Omental fat pad (tissue), 4 donors: Measurements from ENCODE around the gene CBLC. TPM values are rescaled to one million over a fixed set of nuclear protein-coding genes. Genes with fewer than 3 reads are reported as not detected.

Source experiments
- ATAC-seq: fragments of 150-250 bp; one replicate; pipeline ENCODE4 v1.9.1; 2016; ENCODE audit warnings: mild to moderate bottlenecking, moderate library complexity; ENCODE audit not compliant: low FRiP score
- DNase-seq: peaks from one replicate; pipeline ENCODE4 v3.0.0-alpha.2; 2019; ENCODE audit warnings: low spot score
- total RNA-seq, 4 donors: library from RNA; depleted of rRNA; stranded (reverse); fragments of >200 nt; gene quantifications; one replicate each; pipeline ENCODE4 v1.1.0, GENCODE V29; 2016
- TF ChIP-seq, protein P1 (sequence below), 3 donors: fragments of 450-650 bp; IDR thresholded peaks; one replicate each; pipeline ENCODE4 v1.5.1; 2016 to 2017; ENCODE audit warnings: antibody characterized with exemption in 3 of 3, mild to moderate bottlenecking in 3 of 3, moderate library complexity in 2 of 3

The CBLC gene
- total RNA-seq, 4 donors from 2014 or later = 0.46 TPM; not detected in 3

DNA sequence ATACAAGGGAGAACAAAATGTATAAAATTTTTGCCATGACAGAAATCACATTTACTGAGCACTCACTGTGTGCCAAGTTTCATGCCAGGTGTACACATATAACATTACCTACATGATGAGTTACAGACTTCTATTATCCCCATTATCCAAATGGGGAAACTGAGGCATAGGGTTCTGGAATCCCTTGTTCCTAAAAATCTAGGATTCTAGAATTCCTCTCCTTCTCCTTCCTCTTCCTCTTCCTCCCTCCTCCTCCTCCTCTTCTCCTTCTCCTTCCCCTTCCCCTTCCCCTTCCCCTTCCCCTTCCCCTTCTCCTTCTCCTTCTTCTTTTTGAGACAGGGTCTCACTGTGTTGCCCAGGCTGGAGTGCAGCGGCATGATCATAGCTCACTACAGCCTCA, 43.3 kb upstream of the CBLC start:
- TF ChIP-seq, protein P1, sequence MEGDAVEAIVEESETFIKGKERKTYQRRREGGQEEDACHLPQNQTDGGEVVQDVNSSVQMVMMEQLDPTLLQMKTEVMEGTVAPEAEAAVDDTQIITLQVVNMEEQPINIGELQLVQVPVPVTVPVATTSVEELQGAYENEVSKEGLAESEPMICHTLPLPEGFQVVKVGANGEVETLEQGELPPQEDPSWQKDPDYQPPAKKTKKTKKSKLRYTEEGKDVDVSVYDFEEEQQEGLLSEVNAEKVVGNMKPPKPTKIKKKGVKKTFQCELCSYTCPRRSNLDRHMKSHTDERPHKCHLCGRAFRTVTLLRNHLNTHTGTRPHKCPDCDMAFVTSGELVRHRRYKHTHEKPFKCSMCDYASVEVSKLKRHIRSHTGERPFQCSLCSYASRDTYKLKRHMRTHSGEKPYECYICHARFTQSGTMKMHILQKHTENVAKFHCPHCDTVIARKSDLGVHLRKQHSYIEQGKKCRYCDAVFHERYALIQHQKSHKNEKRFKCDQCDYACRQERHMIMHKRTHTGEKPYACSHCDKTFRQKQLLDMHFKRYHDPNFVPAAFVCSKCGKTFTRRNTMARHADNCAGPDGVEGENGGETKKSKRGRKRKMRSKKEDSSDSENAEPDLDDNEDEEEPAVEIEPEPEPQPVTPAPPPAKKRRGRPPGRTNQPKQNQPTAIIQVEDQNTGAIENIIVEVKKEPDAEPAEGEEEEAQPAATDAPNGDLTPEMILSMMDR (IDR thresholded peaks at IDR 0.05) = no peak
- ATAC-seq (no peak), DNase-seq (no peak)

- ATAC-seq (no peak), DNase-seq (no peak)
- TF ChIP-seq, protein P1 (IDR thresholded peaks at IDR 0.05) = no peak
Measured at GRCh38 chr19:44735011-44735410, 42.7 kb upstream of the CBLC start.

- TF ChIP-seq, protein P1 (IDR thresholded peaks at IDR 0.05) = no peak
- ATAC-seq = no peak
- DNase-seq = no peak
Measured at GRCh38 chr19:44737238-44738071, 40.2 kb upstream of the CBLC start.

DNA sequence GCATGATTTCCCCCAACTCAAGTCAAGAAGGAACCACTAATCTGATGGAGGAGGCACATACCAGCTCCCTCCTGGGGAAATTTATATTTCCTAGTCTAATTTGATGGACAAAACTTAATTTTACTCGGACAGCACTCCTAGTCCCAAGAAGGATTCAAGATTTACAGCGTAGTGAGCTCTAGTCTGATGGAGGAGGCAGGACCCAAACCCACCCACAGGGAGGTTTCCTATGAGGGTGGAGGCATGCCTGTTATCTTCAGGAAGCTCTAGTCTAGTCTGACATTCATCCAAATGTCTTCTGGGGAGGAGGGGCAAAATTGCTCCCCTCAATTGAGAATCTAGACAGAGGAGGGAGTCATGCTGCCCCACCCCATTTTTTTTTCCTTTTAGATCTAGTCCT, 39.6 kb upstream of the CBLC start:
- TF ChIP-seq, protein P1 (IDR thresholded peaks at IDR 0.05) = no peak
- no peak for DNase-seq
- ATAC-seq = no peak

DNA sequence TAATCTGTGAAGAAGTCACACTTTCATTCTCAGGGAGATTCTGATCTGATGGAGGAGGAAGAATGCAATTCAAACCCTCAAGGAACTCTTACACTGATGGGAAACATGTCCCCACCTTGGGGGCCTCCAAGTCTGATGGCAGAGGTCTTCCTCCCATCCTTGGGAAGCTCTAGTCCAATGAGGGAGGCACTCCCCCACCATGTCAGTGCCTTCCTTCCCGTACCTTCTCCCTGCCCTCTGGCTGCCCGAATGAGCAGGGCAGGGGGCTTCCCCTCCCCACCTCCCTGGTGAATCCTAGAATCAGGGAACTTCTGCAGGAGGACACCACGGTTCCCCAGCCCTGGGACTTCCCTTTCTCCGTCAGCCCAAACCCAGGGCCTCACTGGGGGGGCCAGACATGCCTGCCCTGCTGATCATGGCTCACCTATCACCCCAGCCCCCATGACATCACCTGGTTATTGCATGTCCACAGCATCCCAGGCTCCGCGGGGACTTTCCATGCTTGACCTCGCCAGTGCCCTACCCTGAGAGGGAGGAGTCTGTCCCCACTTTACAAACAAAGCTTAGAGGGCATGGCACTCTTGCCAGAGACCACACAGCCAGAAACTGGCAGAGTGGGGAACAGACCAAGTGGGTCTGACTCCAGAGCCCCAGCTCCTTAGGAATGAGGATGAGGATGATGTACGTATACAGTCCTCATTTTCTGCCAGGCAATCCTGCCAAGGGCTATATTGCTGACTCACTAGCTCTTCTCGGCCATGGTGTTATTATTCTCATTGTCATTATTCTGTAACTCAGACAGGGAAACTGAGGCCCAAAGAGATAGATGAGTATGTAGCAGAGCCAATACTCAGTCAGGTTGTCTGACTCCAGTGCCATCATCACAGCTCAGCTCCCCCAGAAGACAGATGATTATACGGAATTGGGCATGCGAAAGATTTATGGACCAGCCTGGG, 38.8 kb upstream of the CBLC start:
- ATAC-seq (no peak), DNase-seq (no peak)
- TF ChIP-seq, protein P1 (IDR thresholded peaks at IDR 0.05) = no peak

- ATAC-seq (no peak), DNase-seq (no peak)
- TF ChIP-seq, protein P1 (IDR thresholded peaks at IDR 0.05) = no peak
Measured at GRCh38 chr19:44740351-44740824, 37.3 kb upstream of the CBLC start.
